ENCODE data around the gene TICAM1. TPM values are rescaled to one million over a fixed set of nuclear protein-coding genes. Genes with fewer than 3 reads are reported as not detected.

TICAM1 gene
- total RNA-seq (10 to 100 TPM; 12.5 to 28.4 (median 16.5) TPM), polyA plus RNA-seq (10 to 100 TPM in 1 of 2 donors, 1 to 10 TPM in 1; 3.8 to 14.3 TPM), total RNA-seq (15.9 reads per million, percentile 45 among the genes with 10 or more reads in this experiment)

GRCh38 chr19:4831304-4831978, at the start of gene TICAM1:
Gene TICAM1 (minus strand): TSS chr19:4831712. CDS start chr19:4818377, 13,335 bp downstream.
- Histone ChIP-seq H3K27me3 (ENCODE audit: control insufficient read depth in 2 of 2, insufficient read depth in 2 of 2, low read length in 2 of 2) (no peaks in the 10 kb centered on the region), H3K9me3 (ENCODE audit: control insufficient read depth in 2 of 3, low read length in 3 of 3) (no peaks in the 10 kb centered on the region), H3K4me3 (ENCODE audit: low read length) (peak within 1 kb of the TSS; percentile 77), H3K4me1 (ENCODE audit: control insufficient read depth in 2 of 2, insufficient read depth in 2 of 2, low read length in 2 of 2) (peaks cover 4 to 16% of the 10 kb centered on the region in 2 donors), H3K27ac (ENCODE audit: low read depth, low read length) (peak within 1 kb of the TSS; percentile 95), H3K36me3 (ENCODE audit: control insufficient read depth in 2 of 3, insufficient read depth in 3 of 3, low read length in 3 of 3) (peaks cover 0 to 6% (median 0%) of the 10 kb centered on the region in 3 experiments)
- Mint-ChIP-seq H3K9me3 (peaks cover 0 to 2% (median 0%) of the 10 kb centered on the region in 11 donors), H3K4me1 (peaks cover 20 to 35% (median 26%) of the 10 kb centered on the region in 7 donors), H3K4me3 (peak within 1 kb of the TSS; percentile 72 to 99 (median 90)), H3K27me3 (no peaks in the 10 kb centered on the region), H3K36me3 (peaks cover 0 to 13% (median 0%) of the 10 kb centered on the region in 5 donors), H3K27ac (peak within 1 kb of the TSS; percentile 72 to 96 (median 91))
- ChIA-PET POLR2A (interaction anchor here (1.0 to 1.3 kb wide), 2 partner anchors 41 to 99 kb away, joined by 3 read pairs; no protein-coding TSS in a partner anchor), CTCF (interaction anchor here (3.1 kb wide), 1 partner anchor 23 kb away, joined by 14 read pairs; no protein-coding TSS in a partner anchor)
- ATAC-seq, result peak; percentile 97
- intact Hi-C loops (cut with micrococcal nuclease), result loop anchor here (1.0 to 2.0 kb wide), 3 partner anchors 16 to 40 kb away; partner anchors contain the start of gene FEM1A (in 1 of the 2)
- peak; percentile 66 to 89 (median 70) for DNase-seq

GRCh38 chr19:4879041-4879440, 47.5 kb upstream of the TICAM1 start:
- intact Hi-C loops (cut with micrococcal nuclease), result no loop called here
- H3K4me1 ChIP-seq (ENCODE audit: control insufficient read depth in 2 of 2, insufficient read depth in 2 of 2, low read length in 2 of 2), result peaks cover 0 to 16% of the 10 kb centered on the region in 2 donors
- H3K4me3 Mint-ChIP-seq, result peak overlapping the region in 3 of 10 donors; percentile 6 to 53 (median 44)
- no peaks in the 10 kb centered on the region for H3K27me3 ChIP-seq (ENCODE audit: control insufficient read depth in 2 of 2, insufficient read depth in 2 of 2, low read length in 2 of 2)
- H3K4me3 ChIP-seq (ENCODE audit: low read length), result no peak overlapping the region
- H3K36me3 Mint-ChIP-seq, result peaks cover 0 to under 1% (median 0%) of the 10 kb centered on the region in 5 donors
- no peaks in the 10 kb centered on the region for H3K36me3 ChIP-seq (ENCODE audit: control insufficient read depth in 2 of 3, insufficient read depth in 3 of 3, low read length in 3 of 3)
- no peaks in the 10 kb centered on the region for H3K9me3 Mint-ChIP-seq
- no peaks in the 10 kb centered on the region for H3K9me3 ChIP-seq (ENCODE audit: control insufficient read depth in 2 of 3, low read length in 3 of 3)
- ChIA-PET CTCF (interaction anchor here (0.8 kb wide), 2 partner anchors 12 to 152 kb away, joined by 3 read pairs; no protein-coding TSS in a partner anchor), POLR2A (no interaction called here)
- peaks cover 0 to 10% (median 5%) of the 10 kb centered on the region in 7 donors for H3K4me1 Mint-ChIP-seq
- peak overlapping the region in 2 of 9 donors; percentile 39 to 41 for H3K27ac Mint-ChIP-seq
- ATAC-seq, result no peak
- no peak overlapping the region for H3K27ac ChIP-seq (ENCODE audit: low read depth, low read length)
- no peak for DNase-seq
- H3K27me3 Mint-ChIP-seq, result peaks cover 0 to under 1% (median 0%) of the 10 kb centered on the region in 5 donors

GRCh38 chr19:4878491-4878968, 47.0 kb upstream of the TICAM1 start:
- H3K9me3 ChIP-seq (ENCODE audit: control insufficient read depth in 2 of 3, low read length in 3 of 3), result no peaks in the 10 kb centered on the region
- H3K4me3 Mint-ChIP-seq, result peak overlapping the region in 3 of 10 donors; percentile 6 to 53 (median 44)
- H3K27ac Mint-ChIP-seq, result peak overlapping the region in 2 of 9 donors; percentile 39 to 41
- H3K36me3 Mint-ChIP-seq, result peaks cover 0 to 4% (median 0%) of the 10 kb centered on the region in 5 donors
- H3K9me3 Mint-ChIP-seq, result peaks cover 0 to 3% (median 0%) of the 10 kb centered on the region in 11 donors
- no peaks in the 10 kb centered on the region for H3K27me3 ChIP-seq (ENCODE audit: control insufficient read depth in 2 of 2, insufficient read depth in 2 of 2, low read length in 2 of 2)
- no peak overlapping the region for H3K27ac ChIP-seq (ENCODE audit: low read depth, low read length)
- no peaks in the 10 kb centered on the region for H3K36me3 ChIP-seq (ENCODE audit: control insufficient read depth in 2 of 3, insufficient read depth in 3 of 3, low read length in 3 of 3)
- peaks cover 0 to 16% of the 10 kb centered on the region in 2 donors for H3K4me1 ChIP-seq (ENCODE audit: control insufficient read depth in 2 of 2, insufficient read depth in 2 of 2, low read length in 2 of 2)
- CTCF ChIA-PET, result interaction anchor here (0.6 kb wide), 1 partner anchor 15 kb away, joined by 6 read pairs; no protein-coding TSS in a partner anchor
- POLR2A ChIA-PET, result no interaction called here
- peaks cover 0 to 10% (median 5%) of the 10 kb centered on the region in 7 donors for H3K4me1 Mint-ChIP-seq
- H3K4me3 ChIP-seq (ENCODE audit: low read length), result no peak overlapping the region
- ATAC-seq (no peak), DNase-seq (peak in 1 of 9 donors; percentile 11)
- intact Hi-C loops (cut with micrococcal nuclease), result no loop called here
- peaks cover 0 to 6% (median 0%) of the 10 kb centered on the region in 5 donors for H3K27me3 Mint-ChIP-seq

DNA sequence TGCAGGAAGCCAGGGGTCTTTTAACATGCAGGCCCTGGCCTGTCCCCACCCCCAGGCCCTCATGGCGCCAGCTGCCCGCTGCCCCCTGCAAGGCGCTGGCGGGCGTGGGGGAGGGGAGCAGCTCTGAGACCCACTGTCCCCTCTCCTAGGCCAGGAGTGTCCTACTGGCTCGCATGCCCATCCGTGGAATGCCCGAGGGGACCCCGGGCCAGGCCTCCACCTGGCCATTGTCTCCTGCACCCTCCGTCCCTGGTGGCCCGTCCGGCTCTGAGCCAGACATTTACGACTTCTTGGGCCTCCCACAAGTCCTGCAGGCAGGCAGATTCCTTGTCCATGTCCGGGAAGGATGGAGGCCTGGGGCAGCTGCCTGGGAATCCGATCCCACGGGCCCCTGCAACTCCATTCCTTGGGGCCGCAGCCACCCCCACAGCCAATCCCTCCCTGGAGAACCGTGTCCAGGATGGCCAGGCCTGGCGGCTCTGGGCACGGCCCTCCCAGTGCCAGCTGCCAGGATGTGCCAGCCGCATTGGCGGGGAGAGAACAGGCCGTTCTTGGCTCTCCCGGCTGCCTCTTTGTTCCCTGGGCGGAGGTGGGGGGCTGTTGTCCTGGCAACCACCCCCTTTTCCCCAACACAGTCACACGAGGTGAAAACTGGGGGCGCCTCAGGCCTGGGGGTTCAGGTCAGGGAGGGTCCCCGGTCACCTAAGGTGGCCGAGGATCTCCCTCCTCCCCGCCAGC, 46.4 kb upstream of the TICAM1 start:
- Histone ChIP-seq H3K27me3 (ENCODE audit: control insufficient read depth in 2 of 2, insufficient read depth in 2 of 2, low read length in 2 of 2) (no peaks in the 10 kb centered on the region), H3K36me3 (ENCODE audit: control insufficient read depth in 2 of 3, insufficient read depth in 3 of 3, low read length in 3 of 3) (no peaks in the 10 kb centered on the region), H3K4me3 (ENCODE audit: low read length) (no peak overlapping the region), H3K27ac (ENCODE audit: low read depth, low read length) (no peak overlapping the region), H3K9me3 (ENCODE audit: control insufficient read depth in 2 of 3, low read length in 3 of 3) (no peaks in the 10 kb centered on the region), H3K4me1 (ENCODE audit: control insufficient read depth in 2 of 2, insufficient read depth in 2 of 2, low read length in 2 of 2) (peaks cover 0 to 16% of the 10 kb centered on the region in 2 donors)
- H3K27ac Mint-ChIP-seq, result no peak overlapping the region
- DNase-seq (peak in 1 of 9 donors; percentile 8), ATAC-seq (no peak)
- ChIA-PET POLR2A (no interaction called here), CTCF (interaction anchor here (0.5 to 0.6 kb wide), 2 partner anchors 15 to 40 kb away, joined by 3 to 6 read pairs; no protein-coding TSS in a partner anchor)
- peak overlapping the region in 2 of 10 donors; percentile 44 to 53 for H3K4me3 Mint-ChIP-seq
- peaks cover 0 to 7% (median 0%) of the 10 kb centered on the region in 5 donors for H3K27me3 Mint-ChIP-seq
- peaks cover 0 to 10% (median 5%) of the 10 kb centered on the region in 7 donors for H3K4me1 Mint-ChIP-seq
- intact Hi-C loops (cut with micrococcal nuclease), result no loop called here
- H3K36me3 Mint-ChIP-seq, result peaks cover 0 to 4% (median 0%) of the 10 kb centered on the region in 5 donors
- peaks cover 0 to 4% (median 0%) of the 10 kb centered on the region in 11 donors for H3K9me3 Mint-ChIP-seq

DNA sequence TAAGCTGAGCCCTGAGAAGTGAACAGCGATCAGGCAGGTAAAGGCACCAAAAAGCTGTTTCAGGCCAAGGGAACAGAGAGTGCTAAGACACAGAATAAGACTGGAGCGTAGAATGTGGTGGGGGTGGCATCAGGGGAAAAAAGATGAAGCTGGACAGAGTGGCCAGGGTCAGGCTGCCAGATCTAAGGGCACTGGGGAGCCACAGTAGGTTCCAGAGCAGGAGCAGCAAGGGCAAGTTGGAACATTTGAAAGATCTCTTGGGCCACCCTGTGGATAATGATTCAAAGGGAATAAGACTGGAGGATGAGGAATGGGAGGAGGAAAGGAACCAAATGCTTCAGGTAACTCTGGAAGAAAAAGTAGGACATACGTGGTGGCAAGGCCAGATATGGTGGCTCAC, 42.4 kb upstream of the TICAM1 start:
- peaks cover 0 to 15% (median 9%) of the 10 kb centered on the region in 7 donors for H3K4me1 Mint-ChIP-seq

DNA sequence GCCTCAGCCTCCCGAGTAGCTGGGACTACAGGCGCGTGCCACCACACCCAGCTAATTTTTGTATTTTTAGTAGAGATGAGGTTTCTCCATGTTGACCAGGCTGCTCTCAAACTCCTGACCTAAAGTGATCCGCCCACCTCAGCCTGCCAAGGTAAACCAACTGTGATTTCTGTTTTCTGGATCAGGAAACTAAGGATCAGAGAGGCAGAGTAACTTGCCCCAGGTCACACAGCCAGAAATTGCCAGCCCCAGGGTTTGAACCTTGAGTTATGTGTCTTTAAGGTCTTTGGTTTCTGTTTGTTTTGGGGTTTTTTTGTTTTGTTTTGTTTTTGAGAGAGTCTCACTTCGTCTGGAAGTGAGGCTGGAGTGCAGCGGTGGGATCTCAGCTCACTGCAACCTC, 40.2 kb upstream of the TICAM1 start:
- H3K27ac Mint-ChIP-seq, result no peak overlapping the region
- peaks cover 0 to 4% (median 0%) of the 10 kb centered on the region in 11 donors for H3K9me3 Mint-ChIP-seq
- peaks cover 0 to 4% (median 0%) of the 10 kb centered on the region in 5 donors for H3K36me3 Mint-ChIP-seq
- ChIA-PET POLR2A (interaction anchor here (3.0 kb wide), 1 partner anchor 40 kb away, joined by 11 read pairs; no protein-coding TSS in a partner anchor), CTCF (interaction anchor here (0.7 to 5.7 kb wide), 4 partner anchors 40 to 161 kb away, joined by 3 to 51 read pairs (median 19); no protein-coding TSS in a partner anchor)
- no peak for ATAC-seq
- H3K27ac ChIP-seq (ENCODE audit: low read depth, low read length), result no peak overlapping the region
- H3K9me3 ChIP-seq (ENCODE audit: control insufficient read depth in 2 of 3, low read length in 3 of 3), result no peaks in the 10 kb centered on the region
- no peak overlapping the region for H3K4me3 Mint-ChIP-seq
- DNase-seq, result no peak
- intact Hi-C loops (cut with micrococcal nuclease), result loop anchor here (1.0 kb wide), 3 partner anchors 40 to 160 kb away; no protein-coding TSS in a partner anchor
- H3K27me3 Mint-ChIP-seq, result peaks cover 0 to 7% (median 0%) of the 10 kb centered on the region in 5 donors
- no peak overlapping the region for H3K4me3 ChIP-seq (ENCODE audit: low read length)
- peaks cover 1 to 21% (median 6%) of the 10 kb centered on the region in 7 donors for H3K4me1 Mint-ChIP-seq
- peaks cover under 1 to 3% of the 10 kb centered on the region in 2 donors for H3K4me1 ChIP-seq (ENCODE audit: control insufficient read depth in 2 of 2, insufficient read depth in 2 of 2, low read length in 2 of 2)
- H3K36me3 ChIP-seq (ENCODE audit: control insufficient read depth in 2 of 3, insufficient read depth in 3 of 3, low read length in 3 of 3), result no peaks in the 10 kb centered on the region
- no peaks in the 10 kb centered on the region for H3K27me3 ChIP-seq (ENCODE audit: control insufficient read depth in 2 of 2, insufficient read depth in 2 of 2, low read length in 2 of 2)

More for the DNA sequence above, 42.4 kb upstream of the TICAM1 start:
- no peaks in the 10 kb centered on the region for H3K27me3 ChIP-seq (ENCODE audit: control insufficient read depth in 2 of 2, insufficient read depth in 2 of 2, low read length in 2 of 2)
- peaks cover 0 to 7% (median 0%) of the 10 kb centered on the region in 5 donors for H3K27me3 Mint-ChIP-seq
- H3K36me3 Mint-ChIP-seq, result peaks cover 0 to 4% (median 0%) of the 10 kb centered on the region in 5 donors
- H3K4me3 ChIP-seq (ENCODE audit: low read length), result no peak overlapping the region
- no peaks in the 10 kb centered on the region for H3K36me3 ChIP-seq (ENCODE audit: control insufficient read depth in 2 of 3, insufficient read depth in 3 of 3, low read length in 3 of 3)
- H3K27ac Mint-ChIP-seq, result peak overlapping the region in 1 of 9 donors; percentile 53
- no peaks in the 10 kb centered on the region for H3K9me3 ChIP-seq (ENCODE audit: control insufficient read depth in 2 of 3, low read length in 3 of 3)
- ATAC-seq (no peak), DNase-seq (no peak)
- peaks cover 0 to 4% (median 0%) of the 10 kb centered on the region in 11 donors for H3K9me3 Mint-ChIP-seq
- no peak overlapping the region for H3K4me3 Mint-ChIP-seq
- intact Hi-C loops (cut with micrococcal nuclease), result no loop called here
- ChIA-PET POLR2A (no interaction called here), CTCF (interaction anchor here (0.7 to 5.7 kb wide), 4 partner anchors 9 to 194 kb away, joined by 3 to 51 read pairs (median 18); no protein-coding TSS in a partner anchor)
- H3K27ac ChIP-seq (ENCODE audit: low read depth, low read length), result no peak overlapping the region
- peaks cover 0 to 15% of the 10 kb centered on the region in 2 donors for H3K4me1 ChIP-seq (ENCODE audit: control insufficient read depth in 2 of 2, insufficient read depth in 2 of 2, low read length in 2 of 2)

Data from naive thymus-derived CD4-positive, alpha-beta T cell (primary cell).